Hematopoietic multipotent progenitor cell treated with erythropoietin and hydrocortisone succinate and interleukin-3 and kit ligand, for 4 days (in vitro differentiated cells): Measurements from ENCODE around the gene MGAT4B.

ENCODE experiments used
- DNase-seq: peaks from one replicate; pipeline ENCODE4 v3.0.0-alpha.2; 2015

MGAT4B gene

GRCh38 chr5:179824745-179825112 lies 18.1 kb upstream of the MGAT4B start:
- DNase-seq: no peak

- DNase-seq: no peak
Observed at GRCh38 chr5:179823937-179824744, 17.5 kb upstream of the MGAT4B start.

GRCh38 chr5:179822444-179822990 lies 15.9 kb upstream of the MGAT4B start:
- DNase-seq: no peak

- no peak for DNase-seq
Observed at GRCh38 chr5:179822059-179822432, 15.4 kb upstream of the MGAT4B start.

GRCh38 chr5:179821298-179822058 lies 14.8 kb upstream of the MGAT4B start:
- peak; percentile 98 for DNase-seq

GRCh38 chr5:179820483-179821297 lies 14.0 kb upstream of the MGAT4B start, which contains the start of gene SQSTM1:
Gene SQSTM1, plus strand, starts transcription at chr5:179820905. Its CDS starts 32 bp downstream, at chr5:179820937.
- DNase-seq: peak; percentile 88

- DNase-seq: no peak
Observed at GRCh38 chr5:179820127-179820482, 13.4 kb upstream of the MGAT4B start.

GRCh38 chr5:179819296-179820126 lies 12.8 kb upstream of the MGAT4B start:
- peak; percentile 66 for DNase-seq

GRCh38 chr5:179818746-179819295 lies 12.2 kb upstream of the MGAT4B start:
- DNase-seq: peak; percentile 93

GRCh38 chr5:179817890-179818745 lies 11.5 kb upstream of the MGAT4B start:
- no peak for DNase-seq

- DNase-seq: no peak
Observed at GRCh38 chr5:179817470-179817840, 10.8 kb upstream of the MGAT4B start.

- peak; percentile 52 for DNase-seq
Observed at GRCh38 chr5:179816796-179817469, 10.3 kb upstream of the MGAT4B start.

- DNase-seq: no peak
Observed at GRCh38 chr5:179816401-179816795, 9.7 kb upstream of the MGAT4B start.

- DNase-seq: no peak
Observed at GRCh38 chr5:179815491-179816249, 9.0 kb upstream of the MGAT4B start.

GRCh38 chr5:179814090-179814489 lies 7.4 kb upstream of the MGAT4B start:
- no peak for DNase-seq

GRCh38 chr5:179812997-179813607 lies 6.4 kb upstream of the MGAT4B start:
- DNase-seq: no peak

GRCh38 chr5:179812135-179812825 lies 5.6 kb upstream of the MGAT4B start:
- DNase-seq: no peak

- DNase-seq: peak; percentile 79
Observed at GRCh38 chr5:179805529-179806249, 977 bp downstream of the MGAT4B start.
